ENCODE data around the gene RASL12.

Gene RASL12

GRCh38 chr15:65091946-65092770, 24.4 kb upstream of the RASL12 start:
- Histone ChIP-seq H3K4me1 (ENCODE audit: insufficient read depth, low read length, poor library complexity, severe bottlenecking) (no peaks in the 10 kb centered on the region), H3K36me3 (ENCODE audit: insufficient read depth, low read length) (no peaks in the 10 kb centered on the region), H2AFZ (ENCODE audit: low read length) (no peak overlapping the region), H4K20me1 (ENCODE audit: insufficient read depth, low read length, poor library complexity, severe bottlenecking) (no peaks in the 10 kb centered on the region), H3K79me2 (ENCODE audit: insufficient read depth, low read length) (no peaks in the 10 kb centered on the region), H3F3A (ENCODE audit: low read depth) (no peaks in the 10 kb centered on the region), H3K9me2 (replicated peaks; ENCODE audit: low read depth, low read length) (no peaks in the 10 kb centered on the region), H3K9ac (ENCODE audit: low read depth, low read length, poor library complexity, severe bottlenecking) (no peak overlapping the region), H3K4me2 (ENCODE audit: low read depth, low read length, poor library complexity, severe bottlenecking) (no peak overlapping the region), H3K27me3 (ENCODE audit: insufficient read depth, low read length, poor library complexity, severe bottlenecking) (no peaks in the 10 kb centered on the region), H3K9me3 (ENCODE audit: insufficient read depth, low read depth, low read length) (no peaks in the 10 kb centered on the region), H3K4me3 (ENCODE audit: low read length, poor library complexity, severe bottlenecking) (no peak overlapping the region)
- TF ChIP-seq CTCF (conservative IDR thresholded peaks at IDR 0.05; ENCODE audit: low read length) (no peak), EZH2phosphoT487 (IDR thresholded peaks at IDR 0.05; ENCODE audit: borderline replicate concordance) (no peak)

GRCh38 chr15:65089206-65089824, 21.5 kb upstream of the RASL12 start:
- Histone ChIP-seq H3K36me3 (ENCODE audit: insufficient read depth, low read length) (no peaks in the 10 kb centered on the region), H3K9me3 (ENCODE audit: insufficient read depth, low read depth, low read length) (no peaks in the 10 kb centered on the region), H3K9me2 (replicated peaks; ENCODE audit: low read depth, low read length) (no peaks in the 10 kb centered on the region), H3K4me3 (ENCODE audit: low read length, poor library complexity, severe bottlenecking) (no peak overlapping the region), H3K4me1 (ENCODE audit: insufficient read depth, low read length, poor library complexity, severe bottlenecking) (no peaks in the 10 kb centered on the region), H2AFZ (ENCODE audit: low read length) (no peak overlapping the region), H3K27me3 (ENCODE audit: insufficient read depth, low read length, poor library complexity, severe bottlenecking) (no peaks in the 10 kb centered on the region), H3K79me2 (ENCODE audit: insufficient read depth, low read length) (no peaks in the 10 kb centered on the region), H3F3A (ENCODE audit: low read depth) (no peaks in the 10 kb centered on the region), H3K9ac (ENCODE audit: low read depth, low read length, poor library complexity, severe bottlenecking) (no peak overlapping the region), H4K20me1 (ENCODE audit: insufficient read depth, low read length, poor library complexity, severe bottlenecking) (no peaks in the 10 kb centered on the region), H3K4me2 (ENCODE audit: low read depth, low read length, poor library complexity, severe bottlenecking) (no peak overlapping the region)
- no peak for TF ChIP-seq CTCF (conservative IDR thresholded peaks at IDR 0.05; ENCODE audit: low read length)
- no peak for TF ChIP-seq EZH2phosphoT487 (IDR thresholded peaks at IDR 0.05; ENCODE audit: borderline replicate concordance)

GRCh38 chr15:65088643-65089021, 20.8 kb upstream of the RASL12 start:
- Histone ChIP-seq H3K9me3 (ENCODE audit: insufficient read depth, low read depth, low read length) (no peaks in the 10 kb centered on the region), H3K36me3 (ENCODE audit: insufficient read depth, low read length) (no peaks in the 10 kb centered on the region), H3K79me2 (ENCODE audit: insufficient read depth, low read length) (no peaks in the 10 kb centered on the region), H3K27me3 (ENCODE audit: insufficient read depth, low read length, poor library complexity, severe bottlenecking) (no peaks in the 10 kb centered on the region), H2AFZ (ENCODE audit: low read length) (no peak overlapping the region), H3K4me2 (ENCODE audit: low read depth, low read length, poor library complexity, severe bottlenecking) (no peak overlapping the region), H4K20me1 (ENCODE audit: insufficient read depth, low read length, poor library complexity, severe bottlenecking) (no peaks in the 10 kb centered on the region), H3K9me2 (replicated peaks; ENCODE audit: low read depth, low read length) (no peaks in the 10 kb centered on the region), H3F3A (ENCODE audit: low read depth) (no peaks in the 10 kb centered on the region), H3K4me1 (ENCODE audit: insufficient read depth, low read length, poor library complexity, severe bottlenecking) (no peaks in the 10 kb centered on the region), H3K4me3 (ENCODE audit: low read length, poor library complexity, severe bottlenecking) (no peak overlapping the region), H3K9ac (ENCODE audit: low read depth, low read length, poor library complexity, severe bottlenecking) (no peak overlapping the region)
- no peak for TF ChIP-seq EZH2phosphoT487 (IDR thresholded peaks at IDR 0.05; ENCODE audit: borderline replicate concordance)

All from Loucy (cell line).